Measurements from ENCODE around the gene ESRRA.

- TF ChIP-seq FOXA1 (IDR thresholded peaks at IDR 0.05) (no peak), BHLHE40 (IDR thresholded peaks at IDR 0.05; ENCODE audit: borderline replicate concordance) (no peak), TARDBP (IDR thresholded peaks at IDR 0.05) (no peak), NFRKB (IDR thresholded peaks at IDR 0.05) (no peak), ELF4 (IDR thresholded peaks at IDR 0.05) (no peak), L3MBTL2 (conservative IDR thresholded peaks at IDR 0.05) (no peak), SP1 (IDR thresholded peaks at IDR 0.05) (no peak), PKNOX1 (IDR thresholded peaks at IDR 0.05) (no peak), SUZ12 (IDR thresholded peaks at IDR 0.05) (no peak), FOXM1 (IDR thresholded peaks at IDR 0.05; ENCODE audit: borderline replicate concordance) (no peak), ZNF384 (IDR thresholded peaks at IDR 0.05) (no peak), LEF1 (IDR thresholded peaks at IDR 0.05; ENCODE audit: borderline replicate concordance) (no peak)
These were observed 38.6 kb downstream of the ESRRA start for GRCh38 chr11:64343767-64344559.

Measured in HEK293T (cell line).